SK-N-MC (cell line): ENCODE measurements around the gene EEIG1.

Source experiments
- EZH2 ChIP-seq: fragments of 200-600 bp; sonication (generic); IDR thresholded peaks from one replicate; pipeline ENCODE4 v1.6.1; 2017; ENCODE audit warnings: antibody characterized with exemption
- POLR2AphosphoS5 ChIP-seq: IDR thresholded peaks from 2 replicates; pipeline ENCODE4 v1.6.1; 2012; ENCODE audit warnings: mild to moderate bottlenecking, low read depth, low read length, borderline replicate concordance

- TF ChIP-seq EZH2 (no peak), POLR2AphosphoS5 (no peak)
Measured at GRCh38 chr9:127943731-127944144, 37.1 kb downstream of the EEIG1 start.
